ENCODE measurements around the gene DHDDS. TPM values are rescaled to one million over a fixed set of nuclear protein-coding genes. Genes with fewer than 3 reads are reported as not detected.

The DHDDS gene
- total and polyA plus RNA-seq, 2 of the 13 experiments (the other 11 are each of a cell fraction or from before 2014, with no cell fraction given) = 18.9 to 28.3 TPM

DNA sequence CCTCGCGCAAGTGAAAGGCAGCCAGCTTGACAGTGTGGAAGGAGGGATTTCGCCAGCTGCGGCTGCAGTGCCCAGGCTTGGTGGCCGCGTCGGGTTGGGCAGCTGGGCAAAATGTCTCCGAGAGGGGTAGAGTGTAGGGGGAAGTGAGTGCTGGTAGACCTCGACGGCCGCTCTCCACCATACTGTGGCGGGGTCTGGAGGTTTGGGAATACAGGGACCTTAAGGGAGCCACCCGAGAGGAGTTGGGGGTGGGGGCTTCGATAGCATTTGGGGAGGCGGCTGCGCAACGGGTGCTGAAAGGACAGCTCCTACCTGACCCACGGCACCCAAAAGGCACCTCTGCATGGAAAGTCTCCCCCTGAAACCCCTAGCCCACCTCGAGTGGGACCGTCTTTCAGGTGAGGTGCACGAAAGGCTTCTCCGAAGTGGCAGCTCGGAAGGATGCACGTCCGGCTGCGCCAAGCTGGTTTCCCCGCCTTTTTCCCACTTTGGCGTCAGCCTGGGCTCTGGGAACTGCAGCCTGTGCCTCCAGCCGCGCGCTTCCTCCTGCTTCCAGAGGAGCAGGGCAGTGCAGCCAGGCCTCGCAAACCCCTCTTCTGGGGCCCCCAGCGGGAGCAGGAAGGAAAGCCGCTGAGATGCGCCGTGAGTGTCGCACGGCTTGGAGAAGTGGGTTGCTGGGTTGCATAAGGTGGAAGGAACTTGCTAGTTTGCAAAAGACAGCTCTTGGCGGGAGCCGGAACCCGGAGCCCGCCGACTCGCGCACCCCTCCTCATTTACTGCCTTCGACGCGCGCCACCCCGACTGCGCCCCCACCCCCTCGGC lies 39.6 kb downstream of the DHDDS start:
- Histone ChIP-seq H3K4me1 (ENCODE audit: insufficient read depth, low read length) (peaks cover 31% of the 10 kb centered on the region), H3K9me3 (ENCODE audit: low read length) (no peaks in the 10 kb centered on the region), H3K36me3 (replicated peaks in 1 of 2; ENCODE audit: control insufficient read depth in 1 of 2, insufficient read depth in 2 of 2, low read length in 2 of 2) (peaks cover 4 to 51% of the 10 kb centered on the region in 2 experiments), H3K4me3 (replicated peaks in 1 of 3; ENCODE audit: insufficient read depth in 1 of 3, low read depth in 2 of 3, low read length in 3 of 3) (peak overlapping the region; percentile 78 to 86 (median 83)), H3K9ac (ENCODE audit: insufficient read depth, low read depth, low read length) (peak overlapping the region; percentile 99), H2AFZ (ENCODE audit: low read length) (no peak overlapping the region), H3K79me2 (ENCODE audit: insufficient read depth, low read length) (peaks cover 18% of the 10 kb centered on the region), H3K4me2 (ENCODE audit: low read depth, low read length) (peak overlapping the region; percentile 96), H4K20me1 (ENCODE audit: insufficient read depth, low read length) (peaks cover 12% of the 10 kb centered on the region), H3K27ac (ENCODE audit: extremely low read length, insufficient read depth, low read length) (peak overlapping the region; percentile 100), H3K27me3 (ENCODE audit: control insufficient read depth in 1 of 2, insufficient read depth in 2 of 2, low read length in 2 of 2) (no peaks in the 10 kb centered on the region; a peak in 1 of 5 replicates)
- WGBS (ENCODE audit: low lambda C conversion rate) = 60% methylated on average over 24 of the region's 52 CpGs
- DNase-seq (ENCODE audit: low spot score) (no peak), ATAC-seq (peak; percentile 55), FAIRE-seq (no peak)
- POLR2A ChIA-PET = interaction anchor here (0.6 to 3.1 kb wide), 6 partner anchors 9 to 159 kb away, joined by 3 to 29 read pairs (median 6); partner anchors contain the start of gene DHDDS
- intact Hi-C loops (cut with micrococcal nuclease; ENCODE audit: unreplicated experiment) = no loop called here
- CTCF ChIA-PET (ENCODE audit: low intra/inter-chr PET ratio, low total read pairs) = no interaction called here
- in situ Hi-C loops (cut with HindIII; ENCODE audit: extremely low pct_ligation_motif_present, low pct_unique_long_range_greater_than_20kb) = no loop called here
- BruUV-seq (replicated peaks) = TSS peak; percentile 59
- no peak for TF ChIP-seq ZNF7 (CRISPR knock-in tag; IDR thresholded peaks at IDR 0.05)
- TF ChIP-seq, protein P1, sequence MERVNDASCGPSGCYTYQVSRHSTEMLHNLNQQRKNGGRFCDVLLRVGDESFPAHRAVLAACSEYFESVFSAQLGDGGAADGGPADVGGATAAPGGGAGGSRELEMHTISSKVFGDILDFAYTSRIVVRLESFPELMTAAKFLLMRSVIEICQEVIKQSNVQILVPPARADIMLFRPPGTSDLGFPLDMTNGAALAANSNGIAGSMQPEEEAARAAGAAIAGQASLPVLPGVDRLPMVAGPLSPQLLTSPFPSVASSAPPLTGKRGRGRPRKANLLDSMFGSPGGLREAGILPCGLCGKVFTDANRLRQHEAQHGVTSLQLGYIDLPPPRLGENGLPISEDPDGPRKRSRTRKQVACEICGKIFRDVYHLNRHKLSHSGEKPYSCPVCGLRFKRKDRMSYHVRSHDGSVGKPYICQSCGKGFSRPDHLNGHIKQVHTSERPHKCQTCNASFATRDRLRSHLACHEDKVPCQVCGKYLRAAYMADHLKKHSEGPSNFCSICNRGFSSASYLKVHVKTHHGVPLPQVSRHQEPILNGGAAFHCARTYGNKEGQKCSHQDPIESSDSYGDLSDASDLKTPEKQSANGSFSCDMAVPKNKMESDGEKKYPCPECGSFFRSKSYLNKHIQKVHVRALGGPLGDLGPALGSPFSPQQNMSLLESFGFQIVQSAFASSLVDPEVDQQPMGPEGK (CRISPR knock-in tag; IDR thresholded peaks at IDR 0.05) = peak; percentile 84
- TF ChIP-seq ZNF670 (CRISPR knock-in tag; IDR thresholded peaks at IDR 0.05; ENCODE audit: borderline replicate concordance) = 0 out of 2 replicates have a peak, but pooled peaks have one; percentile 8
- no peak for TF ChIP-seq ZNF644 (CRISPR knock-in tag; IDR thresholded peaks at IDR 0.05; ENCODE audit: low read depth)
- TF ChIP-seq MTA1 (CRISPR knock-in tag; IDR thresholded peaks at IDR 0.05; ENCODE audit: borderline replicate concordance) = peak; percentile 23; the same call in 1 of the 2 replicates
- TF ChIP-seq SRSF1 (optimal IDR thresholded peaks at IDR 0.05; ENCODE audit: low read depth, low read length) = peak; percentile 59
- TF ChIP-seq AKAP8 (CRISPR knock-in tag; IDR thresholded peaks at IDR 0.05) = 0 out of 2 replicates have a peak, but pooled peaks have one; percentile 71
- TF ChIP-seq, protein P2, sequence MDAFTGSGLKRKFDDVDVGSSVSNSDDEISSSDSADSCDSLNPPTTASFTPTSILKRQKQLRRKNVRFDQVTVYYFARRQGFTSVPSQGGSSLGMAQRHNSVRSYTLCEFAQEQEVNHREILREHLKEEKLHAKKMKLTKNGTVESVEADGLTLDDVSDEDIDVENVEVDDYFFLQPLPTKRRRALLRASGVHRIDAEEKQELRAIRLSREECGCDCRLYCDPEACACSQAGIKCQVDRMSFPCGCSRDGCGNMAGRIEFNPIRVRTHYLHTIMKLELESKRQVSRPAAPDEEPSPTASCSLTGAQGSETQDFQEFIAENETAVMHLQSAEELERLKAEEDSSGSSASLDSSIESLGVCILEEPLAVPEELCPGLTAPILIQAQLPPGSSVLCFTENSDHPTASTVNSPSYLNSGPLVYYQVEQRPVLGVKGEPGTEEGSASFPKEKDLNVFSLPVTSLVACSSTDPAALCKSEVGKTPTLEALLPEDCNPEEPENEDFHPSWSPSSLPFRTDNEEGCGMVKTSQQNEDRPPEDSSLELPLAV (CRISPR knock-in tag; conservative IDR thresholded peaks at IDR 0.05; ENCODE audit: low read depth) = no peak
- TF ChIP-seq ZNF235 (CRISPR knock-in tag; IDR thresholded peaks at IDR 0.05; ENCODE audit: borderline replicate concordance) = no peak
- TF ChIP-seq, protein P3, sequence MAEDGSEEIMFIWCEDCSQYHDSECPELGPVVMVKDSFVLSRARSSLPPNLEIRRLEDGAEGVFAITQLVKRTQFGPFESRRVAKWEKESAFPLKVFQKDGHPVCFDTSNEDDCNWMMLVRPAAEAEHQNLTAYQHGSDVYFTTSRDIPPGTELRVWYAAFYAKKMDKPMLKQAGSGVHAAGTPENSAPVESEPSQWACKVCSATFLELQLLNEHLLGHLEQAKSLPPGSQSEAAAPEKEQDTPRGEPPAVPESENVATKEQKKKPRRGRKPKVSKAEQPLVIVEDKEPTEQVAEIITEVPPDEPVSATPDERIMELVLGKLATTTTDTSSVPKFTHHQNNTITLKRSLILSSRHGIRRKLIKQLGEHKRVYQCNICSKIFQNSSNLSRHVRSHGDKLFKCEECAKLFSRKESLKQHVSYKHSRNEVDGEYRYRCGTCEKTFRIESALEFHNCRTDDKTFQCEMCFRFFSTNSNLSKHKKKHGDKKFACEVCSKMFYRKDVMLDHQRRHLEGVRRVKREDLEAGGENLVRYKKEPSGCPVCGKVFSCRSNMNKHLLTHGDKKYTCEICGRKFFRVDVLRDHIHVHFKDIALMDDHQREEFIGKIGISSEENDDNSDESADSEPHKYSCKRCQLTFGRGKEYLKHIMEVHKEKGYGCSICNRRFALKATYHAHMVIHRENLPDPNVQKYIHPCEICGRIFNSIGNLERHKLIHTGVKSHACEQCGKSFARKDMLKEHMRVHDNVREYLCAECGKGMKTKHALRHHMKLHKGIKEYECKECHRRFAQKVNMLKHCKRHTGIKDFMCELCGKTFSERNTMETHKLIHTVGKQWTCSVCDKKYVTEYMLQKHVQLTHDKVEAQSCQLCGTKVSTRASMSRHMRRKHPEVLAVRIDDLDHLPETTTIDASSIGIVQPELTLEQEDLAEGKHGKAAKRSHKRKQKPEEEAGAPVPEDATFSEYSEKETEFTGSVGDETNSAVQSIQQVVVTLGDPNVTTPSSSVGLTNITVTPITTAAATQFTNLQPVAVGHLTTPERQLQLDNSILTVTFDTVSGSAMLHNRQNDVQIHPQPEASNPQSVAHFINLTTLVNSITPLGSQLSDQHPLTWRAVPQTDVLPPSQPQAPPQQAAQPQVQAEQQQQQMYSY (CRISPR knock-in tag; IDR thresholded peaks at IDR 0.05) = no peak
- TF ChIP-seq, protein P4, sequence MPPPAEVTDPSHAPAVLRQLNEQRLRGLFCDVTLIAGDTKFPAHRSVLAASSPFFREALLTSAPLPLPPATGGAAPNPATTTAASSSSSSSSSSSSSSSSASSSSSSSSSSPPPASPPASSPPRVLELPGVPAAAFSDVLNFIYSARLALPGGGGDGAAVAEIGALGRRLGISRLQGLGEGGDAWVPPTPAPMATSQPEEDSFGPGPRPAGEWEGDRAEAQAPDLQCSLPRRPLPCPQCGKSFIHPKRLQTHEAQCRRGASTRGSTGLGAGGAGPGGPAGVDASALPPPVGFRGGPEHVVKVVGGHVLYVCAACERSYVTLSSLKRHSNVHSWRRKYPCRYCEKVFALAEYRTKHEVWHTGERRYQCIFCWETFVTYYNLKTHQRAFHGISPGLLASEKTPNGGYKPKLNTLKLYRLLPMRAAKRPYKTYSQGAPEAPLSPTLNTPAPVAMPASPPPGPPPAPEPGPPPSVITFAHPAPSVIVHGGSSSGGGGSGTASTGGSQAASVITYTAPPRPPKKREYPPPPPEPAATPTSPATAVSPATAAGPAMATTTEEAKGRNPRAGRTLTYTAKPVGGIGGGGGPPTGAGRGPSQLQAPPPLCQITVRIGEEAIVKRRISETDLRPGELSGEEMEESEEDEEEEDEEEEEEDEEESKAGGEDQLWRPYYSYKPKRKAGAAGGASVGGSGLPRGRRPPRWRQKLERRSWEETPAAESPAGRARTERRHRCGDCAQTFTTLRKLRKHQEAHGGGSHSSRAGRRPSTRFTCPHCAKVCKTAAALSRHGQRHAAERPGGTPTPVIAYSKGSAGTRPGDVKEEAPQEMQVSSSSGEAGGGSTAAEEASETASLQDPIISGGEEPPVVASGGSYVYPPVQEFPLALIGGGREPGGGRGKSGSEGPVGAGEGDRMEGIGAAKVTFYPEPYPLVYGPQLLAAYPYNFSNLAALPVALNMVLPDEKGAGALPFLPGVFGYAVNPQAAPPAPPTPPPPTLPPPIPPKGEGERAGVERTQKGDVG (CRISPR knock-in tag; IDR thresholded peaks at IDR 0.05; ENCODE audit: borderline replicate concordance) = 0 out of 2 replicates have a peak, but pooled peaks have one; percentile 29
- TF ChIP-seq TEAD2 (CRISPR knock-in tag; IDR thresholded peaks at IDR 0.05) = no peak
